ELF-1 (cell line): ENCODE measurements around the gene NR1I2.
A peak's percentile ranks its signal among the peaks of the same experiment; 100 is the strongest.

Experiments
- DNase-seq: peaks from one replicate; pipeline ENCODE4 v3.0.0-alpha.2; 2016; ENCODE audit warnings: low read depth, low spot score

Gene NR1I2

DNA sequence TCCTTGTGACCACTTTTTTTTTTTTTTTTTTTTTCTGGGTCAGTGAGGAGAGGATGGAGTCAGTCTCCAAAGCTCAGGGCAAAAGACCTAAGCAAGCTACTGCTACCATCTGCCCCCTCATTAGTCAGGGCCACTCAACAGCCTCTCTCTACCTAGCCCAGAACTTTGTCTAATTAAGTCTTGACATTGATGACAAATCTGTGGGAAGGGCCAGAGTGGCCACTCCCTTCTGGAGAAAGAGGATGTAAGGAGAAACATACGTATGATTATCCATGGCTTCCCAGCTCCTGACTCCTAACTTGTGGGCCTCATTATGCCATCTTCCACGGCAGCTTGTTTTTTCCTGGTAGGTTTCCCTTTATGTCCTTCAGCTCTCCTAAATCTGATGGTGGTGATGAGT, 37.9 kb downstream of the NR1I2 start:
- DNase-seq = no peak

DNA sequence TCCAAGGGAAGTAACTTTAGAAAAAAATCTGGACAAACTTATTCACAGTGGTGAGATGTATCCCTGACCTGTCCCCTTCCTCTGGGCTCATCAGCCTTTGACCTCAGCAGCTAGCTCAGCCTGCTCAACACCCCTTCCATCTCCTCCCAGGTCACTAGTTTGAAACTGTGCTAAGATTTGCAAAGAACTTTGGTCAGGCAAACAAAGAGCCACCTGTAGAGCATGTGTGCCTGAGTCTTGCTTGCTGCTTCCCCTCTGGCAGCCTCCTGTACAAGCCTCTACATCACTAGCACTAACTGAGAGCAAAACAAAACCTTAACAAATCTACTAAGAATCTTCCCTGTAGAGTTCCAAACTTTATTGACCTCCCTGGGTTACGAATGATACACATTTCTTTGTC, 43.9 kb downstream of the NR1I2 start:
- no peak for DNase-seq

DNA sequence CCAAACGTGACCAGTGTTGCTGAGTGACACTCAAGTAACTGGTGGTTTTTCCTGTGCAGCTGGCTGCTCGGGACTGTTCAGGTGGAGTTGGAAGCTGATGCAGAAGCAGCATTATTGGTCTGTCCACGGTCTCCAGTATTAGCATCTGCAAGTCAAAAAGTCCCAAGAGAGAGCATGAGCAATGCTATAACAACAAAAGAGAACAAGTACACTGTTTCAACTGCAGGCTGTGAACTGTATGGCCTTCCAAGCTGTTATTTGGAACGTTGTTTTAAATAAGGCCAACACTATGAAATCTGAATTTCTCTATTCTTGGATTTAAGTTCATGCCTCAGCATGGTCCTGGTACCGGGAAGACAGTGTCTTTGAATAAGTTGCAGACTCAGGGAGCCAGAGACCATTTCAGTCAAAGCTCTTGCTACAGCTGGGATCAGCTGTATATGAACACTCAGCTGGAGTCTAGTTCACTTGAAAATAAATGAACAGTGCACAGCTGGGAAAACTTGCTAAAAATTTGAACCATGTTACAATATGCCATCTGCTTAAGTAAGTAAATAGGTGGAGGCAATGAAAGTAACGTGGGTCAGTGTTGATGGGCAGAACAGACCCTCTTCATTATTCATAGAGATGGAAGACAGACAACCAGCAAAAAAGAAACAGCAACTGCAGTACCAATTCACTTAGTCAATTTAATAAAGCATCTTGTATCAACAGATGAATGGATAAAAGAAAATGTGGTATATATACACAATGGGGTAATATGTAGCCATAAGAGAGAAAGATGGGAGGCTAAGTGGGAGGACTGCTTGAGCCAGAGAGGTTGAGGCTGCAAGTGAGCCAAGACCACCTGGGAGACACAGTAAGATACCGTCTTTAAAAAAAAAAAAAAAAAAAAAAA, 45.1 kb downstream of the NR1I2 start:
- no peak for DNase-seq

DNA sequence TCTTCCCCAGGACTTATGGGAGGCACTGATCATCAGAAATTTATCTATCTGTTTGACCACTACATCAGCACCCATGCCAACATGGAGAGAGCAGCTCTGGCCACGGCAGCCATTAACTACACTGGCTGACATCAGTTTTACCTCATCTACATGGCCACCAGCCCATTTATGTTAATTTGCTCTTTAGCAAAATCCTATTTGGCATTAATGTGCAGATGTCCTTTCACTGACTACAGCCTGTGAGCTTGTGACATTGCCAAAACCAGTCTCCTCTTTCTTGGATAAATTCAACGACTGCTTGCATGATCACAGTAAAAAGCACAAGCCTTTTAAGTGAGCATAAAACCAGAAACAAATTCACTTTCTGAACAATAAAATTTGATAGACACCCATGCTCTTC, 47.5 kb downstream of the NR1I2 start:
- no peak for DNase-seq

DNA sequence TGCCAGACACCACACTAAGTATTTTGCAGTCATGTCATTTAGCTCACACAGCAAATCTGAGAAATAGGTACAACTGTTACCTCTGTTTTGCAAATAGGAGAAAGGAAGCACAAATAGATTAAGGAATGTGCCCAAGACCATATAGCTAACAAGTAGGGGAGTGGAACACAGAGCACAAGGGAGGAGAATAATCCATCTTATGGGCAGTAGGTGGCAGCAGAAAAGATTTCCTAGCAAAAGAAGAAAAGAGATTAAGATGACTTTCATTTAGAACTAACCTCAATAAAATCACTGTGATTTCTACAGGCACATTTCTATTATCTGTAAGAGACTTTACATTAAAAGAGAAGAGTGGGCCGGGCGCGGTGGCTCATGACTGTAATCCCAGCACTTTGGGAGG, 49.1 kb downstream of the NR1I2 start:
- DNase-seq = no peak

DNA sequence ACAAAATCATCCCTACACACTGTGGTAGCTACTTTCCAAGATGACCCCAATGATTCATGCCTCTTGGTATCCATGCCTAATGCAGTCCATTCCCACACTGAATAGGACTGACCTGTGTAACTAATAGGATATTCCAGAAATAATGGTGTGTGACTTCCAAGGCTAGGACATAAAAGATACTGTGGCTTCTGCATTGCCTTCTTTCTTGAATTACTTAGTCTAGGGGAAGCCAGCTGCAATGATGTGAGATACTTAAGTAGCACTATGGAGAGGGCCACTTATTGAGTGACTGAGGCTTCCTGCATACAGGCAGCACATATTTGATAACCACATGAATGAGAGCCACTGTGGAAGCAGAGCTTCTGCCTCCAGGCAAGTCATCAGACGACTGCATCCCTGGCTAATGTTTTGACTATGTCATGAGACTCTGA, 50.1 kb downstream of the NR1I2 start:
- DNase-seq = peak; percentile 31

DNA sequence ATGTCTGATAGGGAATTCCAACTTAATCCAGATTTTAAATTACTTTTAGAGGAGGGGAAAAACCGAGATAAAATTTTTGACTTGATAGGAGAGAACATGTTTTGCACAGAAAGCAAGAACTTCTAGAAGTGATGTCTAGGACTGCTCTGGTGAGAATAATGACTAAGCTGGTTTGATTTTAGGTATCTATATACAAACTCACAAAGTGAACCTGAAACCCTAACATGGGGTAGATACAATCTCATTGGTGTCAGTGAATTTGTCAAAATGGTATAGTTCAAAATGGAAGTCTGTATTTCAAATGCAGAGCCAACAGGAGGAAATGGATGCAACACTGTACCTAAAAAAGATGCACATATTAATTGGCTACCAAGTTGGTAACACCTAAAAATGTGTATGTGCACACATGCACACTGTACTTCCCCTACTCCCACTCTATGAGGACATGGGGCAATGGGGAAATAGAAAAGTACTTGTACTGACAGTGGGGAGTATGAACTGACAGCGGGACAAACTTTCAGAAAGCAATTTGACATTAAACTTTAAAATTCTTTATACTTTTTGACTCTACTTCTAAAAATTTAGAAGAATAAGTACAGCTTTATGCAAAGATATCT, 53.0 kb downstream of the NR1I2 start:
- no peak for DNase-seq

DNA sequence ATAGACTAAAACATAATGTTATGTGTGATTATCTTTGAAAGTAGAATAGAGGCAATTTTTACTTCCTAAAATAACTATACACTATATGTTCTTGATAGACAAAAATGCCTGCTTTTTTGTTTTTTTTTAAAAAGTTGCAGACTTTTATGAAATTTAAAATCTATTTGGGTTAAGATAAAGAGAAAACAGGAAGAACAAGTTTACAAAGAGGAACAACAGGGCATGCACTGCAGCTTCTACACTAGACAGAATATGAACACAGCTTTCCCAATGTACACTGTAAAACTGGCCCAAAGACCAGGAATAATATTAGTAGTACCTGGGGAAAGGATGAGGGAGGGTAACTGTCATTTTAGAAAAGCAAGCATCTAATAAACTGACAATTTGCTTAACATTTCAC, 53.7 kb downstream of the NR1I2 start:
- no peak for DNase-seq

DNA sequence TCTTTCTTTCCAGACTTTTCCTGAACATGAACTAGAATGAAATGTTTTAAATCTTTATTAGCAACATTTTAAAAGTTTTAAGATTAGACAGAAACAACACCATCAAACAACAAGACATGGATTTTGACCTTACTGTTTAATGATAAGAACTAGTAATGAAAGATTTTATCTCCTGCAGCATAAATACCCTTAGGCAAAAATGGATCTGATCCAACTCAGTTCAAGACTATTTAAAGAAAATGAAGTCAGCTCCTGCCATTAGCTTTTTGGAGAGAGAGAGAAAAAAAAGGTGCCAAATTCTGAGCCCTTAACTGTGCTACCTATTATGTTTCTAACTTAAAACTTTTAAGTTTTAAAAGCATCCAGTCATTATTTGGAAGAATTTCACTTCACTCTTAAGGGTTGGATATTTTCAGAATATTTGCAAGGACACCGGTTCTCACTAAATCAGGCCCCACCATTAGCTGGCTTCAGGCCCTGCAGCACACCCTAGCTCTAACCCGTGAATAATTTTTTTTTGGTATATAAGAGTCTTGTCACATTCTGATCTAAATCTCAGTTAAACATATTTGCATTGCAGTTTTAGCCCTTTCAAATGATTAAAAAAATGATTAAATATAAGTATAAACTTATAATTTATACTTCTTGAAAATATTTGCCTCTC, 60.0 kb downstream of the NR1I2 start:
- no peak for DNase-seq

DNA sequence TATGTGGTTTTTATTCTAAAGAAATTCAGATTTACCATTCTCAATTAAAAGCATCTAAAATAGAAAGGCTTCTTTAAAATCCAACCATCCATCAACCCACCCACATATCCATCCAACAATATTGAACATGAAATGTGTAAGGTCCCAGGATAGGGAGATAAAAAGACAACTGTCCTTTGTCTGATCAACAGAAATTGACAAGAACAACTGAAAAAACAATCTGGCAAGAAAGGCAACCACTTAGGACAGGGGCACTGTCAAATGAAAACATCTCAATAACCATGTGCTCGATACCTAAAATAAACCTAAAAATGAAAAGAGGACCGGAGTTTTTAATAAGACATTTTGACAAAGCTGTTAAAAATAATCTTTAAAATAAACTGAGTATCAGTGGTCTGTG, 67.2 kb downstream of the NR1I2 start:
- no peak for DNase-seq

DNA sequence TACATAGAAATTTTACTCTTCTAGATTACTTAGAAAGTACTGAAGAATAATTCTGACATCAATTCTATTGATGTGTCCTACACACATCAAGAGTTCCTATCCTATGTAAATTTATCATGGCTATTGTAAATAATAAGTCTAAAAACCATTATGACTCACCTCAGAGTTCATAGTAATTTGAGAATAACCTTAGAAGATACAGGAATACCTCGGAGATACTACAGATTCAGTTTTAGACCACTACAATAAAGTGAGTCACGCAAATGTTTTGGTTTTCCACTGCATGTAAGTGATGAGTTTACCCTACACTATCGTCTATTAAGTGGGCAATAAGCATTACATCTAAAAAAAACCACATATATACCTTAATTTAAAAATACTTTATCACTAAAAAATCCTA, 74.8 kb downstream of the NR1I2 start:
- DNase-seq = no peak

DNA sequence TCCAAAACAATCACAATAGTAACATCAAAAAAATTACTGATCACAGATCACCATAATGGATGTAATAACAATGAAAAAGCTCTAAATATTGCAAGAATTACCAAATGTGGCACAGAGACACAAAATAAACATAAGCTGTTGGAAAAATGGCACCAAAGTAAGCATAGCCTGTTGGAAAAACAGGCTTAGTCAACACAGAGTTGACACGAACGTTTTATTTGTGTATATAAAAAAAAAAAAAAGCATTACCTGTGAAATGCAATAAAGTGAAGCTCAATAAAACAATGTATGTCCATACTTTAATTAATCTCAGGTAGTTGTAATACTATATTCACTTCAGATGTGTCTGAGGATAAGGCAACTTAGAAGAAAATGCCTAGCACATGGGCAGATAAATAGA, 77.1 kb downstream of the NR1I2 start:
- no peak for DNase-seq

DNA sequence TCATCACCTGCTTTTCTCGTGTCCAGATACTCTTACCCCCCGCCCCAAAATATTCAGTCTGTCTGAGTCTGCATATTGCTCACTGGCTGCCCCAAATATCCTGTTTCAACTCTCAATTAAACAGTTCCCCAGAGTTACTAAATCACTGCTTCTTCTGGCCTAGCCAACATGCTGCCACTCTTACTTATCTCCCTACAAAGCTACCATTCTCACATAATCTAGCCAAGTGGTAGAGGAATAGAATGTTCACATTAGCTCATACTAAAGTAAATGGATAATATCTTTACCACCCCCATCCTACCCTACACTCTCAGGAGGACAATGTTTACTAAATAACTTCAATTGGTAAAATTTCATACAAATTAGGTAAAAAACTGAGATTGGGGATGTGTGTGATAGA, 77.8 kb downstream of the NR1I2 start:
- DNase-seq = no peak

DNA sequence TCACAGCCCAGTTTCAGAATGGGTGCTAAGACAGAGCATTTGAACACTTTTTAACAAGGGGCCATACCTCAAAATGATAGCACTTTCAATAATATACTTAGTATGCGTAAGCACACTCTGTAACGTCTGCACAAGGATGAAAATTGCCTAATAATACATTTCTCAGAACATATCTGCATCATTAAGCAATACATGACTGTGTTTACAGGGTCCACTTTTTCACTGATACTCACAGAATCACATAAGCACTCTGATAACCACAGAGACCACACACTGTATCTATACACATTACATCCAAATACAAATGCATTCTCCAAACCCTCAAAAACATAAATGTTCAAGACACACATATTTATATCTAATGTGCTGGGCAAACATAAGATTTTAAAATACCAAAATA, 79.8 kb downstream of the NR1I2 start:
- DNase-seq = no peak

DNA sequence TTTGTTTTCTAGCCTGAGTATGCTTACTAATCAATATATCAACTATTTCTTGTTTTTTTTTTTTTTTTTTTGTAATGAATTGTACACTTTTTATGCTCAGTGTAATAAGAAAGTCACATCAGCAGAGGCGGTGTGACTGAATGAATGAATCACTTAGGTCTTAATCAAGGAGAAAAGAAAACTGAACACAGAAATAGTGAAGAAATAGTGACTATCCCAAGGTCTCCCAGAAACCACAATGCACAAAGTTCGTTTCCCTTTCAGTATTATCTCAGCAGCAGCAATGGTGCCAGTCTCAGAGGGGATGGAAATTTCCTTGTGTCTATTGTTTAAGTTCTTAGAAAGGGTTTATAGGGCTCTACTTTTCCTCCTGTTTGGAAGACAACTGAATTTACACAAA, 80.7 kb downstream of the NR1I2 start:
- DNase-seq = no peak

DNA sequence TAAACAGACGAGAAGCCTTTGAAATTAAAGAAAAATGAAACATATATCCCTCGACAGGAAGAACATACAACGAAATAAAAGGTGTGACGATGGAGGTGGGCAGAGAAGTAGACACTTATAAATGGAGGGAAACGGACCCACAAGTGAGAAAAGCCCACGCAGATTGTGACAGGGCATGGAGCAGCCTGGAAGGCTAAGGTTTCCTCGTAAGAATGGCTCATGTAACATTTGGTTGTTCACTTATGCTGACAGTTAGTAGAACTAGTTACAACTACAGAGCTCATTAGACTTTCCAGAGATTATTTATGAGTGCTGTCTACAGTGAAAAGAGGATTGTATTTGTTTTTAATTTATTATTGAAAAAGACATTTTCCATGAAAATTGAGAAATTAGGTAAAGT, 82.6 kb downstream of the NR1I2 start:
- DNase-seq = no peak
